ENCODE data around the gene PILRA. TPM values are rescaled to one million over a fixed set of nuclear protein-coding genes. Genes with fewer than 3 reads are reported as not detected.

The PILRA gene
- total and polyA plus RNA-seq, 2 of the 13 experiments (the other 11 are each of a cell fraction or from before 2014, with no cell fraction given), result 0.13 to 1.3 TPM

GRCh38 chr7:100428199-100428966 lies 55.1 kb downstream of the PILRA start, which contains the start of gene ZCWPW1 (continued):
- TF ChIP-seq SMARCC2 (IDR thresholded peaks at IDR 0.05), result no peak
- TF ChIP-seq ELF1 (CRISPR knock-in tag; IDR thresholded peaks at IDR 0.05), result peak; percentile 84
- 0 out of 2 replicates have a peak, but pooled peaks have one; percentile 51 for TF ChIP-seq ZNF552 (CRISPR knock-in tag; IDR thresholded peaks at IDR 0.05; ENCODE audit: borderline replicate concordance)
- TF ChIP-seq ZBTB42 (CRISPR knock-in tag; IDR thresholded peaks at IDR 0.05), result 0 out of 2 replicates have a peak, but pooled peaks have one; percentile 43
- TF ChIP-seq JUNB (CRISPR knock-in tag; IDR thresholded peaks at IDR 0.05; ENCODE audit: borderline replicate concordance), result no peak
- TF ChIP-seq, protein P1, sequence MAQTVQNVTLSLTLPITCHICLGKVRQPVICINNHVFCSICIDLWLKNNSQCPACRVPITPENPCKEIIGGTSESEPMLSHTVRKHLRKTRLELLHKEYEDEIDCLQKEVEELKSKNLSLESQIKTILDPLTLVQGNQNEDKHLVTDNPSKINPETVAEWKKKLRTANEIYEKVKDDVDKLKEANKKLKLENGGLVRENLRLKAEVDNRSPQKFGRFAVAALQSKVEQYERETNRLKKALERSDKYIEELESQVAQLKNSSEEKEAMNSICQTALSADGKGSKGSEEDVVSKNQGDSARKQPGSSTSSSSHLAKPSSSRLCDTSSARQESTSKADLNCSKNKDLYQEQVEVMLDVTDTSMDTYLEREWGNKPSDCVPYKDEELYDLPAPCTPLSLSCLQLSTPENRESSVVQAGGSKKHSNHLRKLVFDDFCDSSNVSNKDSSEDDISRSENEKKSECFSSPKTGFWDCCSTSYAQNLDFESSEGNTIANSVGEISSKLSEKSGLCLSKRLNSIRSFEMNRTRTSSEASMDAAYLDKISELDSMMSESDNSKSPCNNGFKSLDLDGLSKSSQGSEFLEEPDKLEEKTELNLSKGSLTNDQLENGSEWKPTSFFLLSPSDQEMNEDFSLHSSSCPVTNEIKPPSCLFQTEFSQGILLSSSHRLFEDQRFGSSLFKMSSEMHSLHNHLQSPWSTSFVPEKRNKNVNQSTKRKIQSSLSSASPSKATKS (CRISPR knock-in tag; IDR thresholded peaks at IDR 0.05), result no peak
- no peak for TF ChIP-seq SCMH1 (CRISPR knock-in tag; IDR thresholded peaks at IDR 0.05; ENCODE audit: borderline replicate concordance)
- peak; percentile 96 for TF ChIP-seq ZNF232 (CRISPR knock-in tag; IDR thresholded peaks at IDR 0.05; ENCODE audit: borderline replicate concordance)
- no peak for TF ChIP-seq CHD4 (IDR thresholded peaks at IDR 0.05; ENCODE audit: borderline replicate concordance, low read length)
- peak; percentile 49; the same call in 1 of the 2 replicates for TF ChIP-seq ZNF318 (CRISPR knock-in tag; IDR thresholded peaks at IDR 0.05)
- TF ChIP-seq SALL1 (CRISPR knock-in tag; IDR thresholded peaks at IDR 0.05), result peak; percentile 91
- TF ChIP-seq ZNF850 (CRISPR knock-in tag; conservative IDR thresholded peaks at IDR 0.05), result 0 out of 2 replicates have a peak, but pooled peaks have one; percentile 82
- TF ChIP-seq SNAPC5 (CRISPR knock-in tag; IDR thresholded peaks at IDR 0.05; ENCODE audit: borderline replicate concordance), result no peak
- TF ChIP-seq, protein P2, sequence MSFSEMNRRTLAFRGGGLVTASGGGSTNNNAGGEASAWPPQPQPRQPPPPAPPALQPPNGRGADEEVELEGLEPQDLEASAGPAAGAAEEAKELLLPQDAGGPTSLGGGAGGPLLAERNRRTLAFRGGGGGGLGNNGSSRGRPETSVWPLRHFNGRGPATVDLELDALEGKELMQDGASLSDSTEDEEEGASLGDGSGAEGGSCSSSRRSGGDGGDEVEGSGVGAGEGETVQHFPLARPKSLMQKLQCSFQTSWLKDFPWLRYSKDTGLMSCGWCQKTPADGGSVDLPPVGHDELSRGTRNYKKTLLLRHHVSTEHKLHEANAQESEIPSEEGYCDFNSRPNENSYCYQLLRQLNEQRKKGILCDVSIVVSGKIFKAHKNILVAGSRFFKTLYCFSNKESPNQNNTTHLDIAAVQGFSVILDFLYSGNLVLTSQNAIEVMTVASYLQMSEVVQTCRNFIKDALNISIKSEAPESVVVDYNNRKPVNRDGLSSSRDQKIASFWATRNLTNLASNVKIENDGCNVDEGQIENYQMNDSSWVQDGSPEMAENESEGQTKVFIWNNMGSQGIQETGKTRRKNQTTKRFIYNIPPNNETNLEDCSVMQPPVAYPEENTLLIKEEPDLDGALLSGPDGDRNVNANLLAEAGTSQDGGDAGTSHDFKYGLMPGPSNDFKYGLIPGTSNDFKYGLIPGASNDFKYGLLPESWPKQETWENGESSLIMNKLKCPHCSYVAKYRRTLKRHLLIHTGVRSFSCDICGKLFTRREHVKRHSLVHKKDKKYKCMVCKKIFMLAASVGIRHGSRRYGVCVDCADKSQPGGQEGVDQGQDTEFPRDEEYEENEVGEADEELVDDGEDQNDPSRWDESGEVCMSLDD (CRISPR knock-in tag; IDR thresholded peaks at IDR 0.05; ENCODE audit: borderline replicate concordance), result peak; percentile 98

Measured in HepG2 (cell line).